ENCODE measurements around the gene ALPL. TPM values are rescaled to one million over a fixed set of nuclear protein-coding genes. Genes with fewer than 3 reads are reported as not detected.

ALPL gene
- total RNA-seq, 1 donor from 2014 or later = 10.2 TPM

DNA sequence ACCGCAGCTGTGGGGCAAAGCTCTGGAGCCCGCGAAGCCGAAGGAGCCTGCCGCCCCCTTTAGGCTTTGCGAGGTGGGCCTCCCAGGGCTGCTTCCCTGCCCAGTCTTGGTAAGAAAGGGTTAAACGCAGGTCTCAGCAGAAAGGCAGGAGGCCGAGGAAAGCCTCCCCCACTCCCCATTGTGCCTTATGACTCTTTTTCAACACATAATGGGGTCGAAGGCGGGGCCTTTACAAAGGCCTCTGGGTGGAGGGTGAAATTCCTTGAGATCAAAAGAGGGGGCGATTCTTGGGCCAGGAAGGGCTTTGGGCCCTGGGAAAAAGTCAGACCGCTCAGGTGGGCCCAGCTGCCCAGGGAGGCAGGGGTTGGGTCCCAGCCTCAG, 880 bp downstream of the ALPL start:
- Histone ChIP-seq H3K4me1 (peaks cover 39% of the 10 kb centered on the region), H3K27ac (replicated peaks) (peak overlapping the region; percentile 66), H3K9me3 (replicated peaks) (no peaks in the 10 kb centered on the region), H3K27me3 (ENCODE audit: low read depth) (peaks cover 38% of the 10 kb centered on the region), H3K36me3 (no peaks in the 10 kb centered on the region), H3K4me3 (peak overlapping the region; percentile 64)
- intact Hi-C loops (cut with micrococcal nuclease) = loop anchor here (10.0 kb wide), 1 partner anchor 65 kb away; no protein-coding TSS in a partner anchor
- DNase-seq = no peak
- TF ChIP-seq, protein P1, sequence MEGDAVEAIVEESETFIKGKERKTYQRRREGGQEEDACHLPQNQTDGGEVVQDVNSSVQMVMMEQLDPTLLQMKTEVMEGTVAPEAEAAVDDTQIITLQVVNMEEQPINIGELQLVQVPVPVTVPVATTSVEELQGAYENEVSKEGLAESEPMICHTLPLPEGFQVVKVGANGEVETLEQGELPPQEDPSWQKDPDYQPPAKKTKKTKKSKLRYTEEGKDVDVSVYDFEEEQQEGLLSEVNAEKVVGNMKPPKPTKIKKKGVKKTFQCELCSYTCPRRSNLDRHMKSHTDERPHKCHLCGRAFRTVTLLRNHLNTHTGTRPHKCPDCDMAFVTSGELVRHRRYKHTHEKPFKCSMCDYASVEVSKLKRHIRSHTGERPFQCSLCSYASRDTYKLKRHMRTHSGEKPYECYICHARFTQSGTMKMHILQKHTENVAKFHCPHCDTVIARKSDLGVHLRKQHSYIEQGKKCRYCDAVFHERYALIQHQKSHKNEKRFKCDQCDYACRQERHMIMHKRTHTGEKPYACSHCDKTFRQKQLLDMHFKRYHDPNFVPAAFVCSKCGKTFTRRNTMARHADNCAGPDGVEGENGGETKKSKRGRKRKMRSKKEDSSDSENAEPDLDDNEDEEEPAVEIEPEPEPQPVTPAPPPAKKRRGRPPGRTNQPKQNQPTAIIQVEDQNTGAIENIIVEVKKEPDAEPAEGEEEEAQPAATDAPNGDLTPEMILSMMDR (IDR thresholded peaks at IDR 0.05; ENCODE audit: borderline replicate concordance) = no peak

DNA sequence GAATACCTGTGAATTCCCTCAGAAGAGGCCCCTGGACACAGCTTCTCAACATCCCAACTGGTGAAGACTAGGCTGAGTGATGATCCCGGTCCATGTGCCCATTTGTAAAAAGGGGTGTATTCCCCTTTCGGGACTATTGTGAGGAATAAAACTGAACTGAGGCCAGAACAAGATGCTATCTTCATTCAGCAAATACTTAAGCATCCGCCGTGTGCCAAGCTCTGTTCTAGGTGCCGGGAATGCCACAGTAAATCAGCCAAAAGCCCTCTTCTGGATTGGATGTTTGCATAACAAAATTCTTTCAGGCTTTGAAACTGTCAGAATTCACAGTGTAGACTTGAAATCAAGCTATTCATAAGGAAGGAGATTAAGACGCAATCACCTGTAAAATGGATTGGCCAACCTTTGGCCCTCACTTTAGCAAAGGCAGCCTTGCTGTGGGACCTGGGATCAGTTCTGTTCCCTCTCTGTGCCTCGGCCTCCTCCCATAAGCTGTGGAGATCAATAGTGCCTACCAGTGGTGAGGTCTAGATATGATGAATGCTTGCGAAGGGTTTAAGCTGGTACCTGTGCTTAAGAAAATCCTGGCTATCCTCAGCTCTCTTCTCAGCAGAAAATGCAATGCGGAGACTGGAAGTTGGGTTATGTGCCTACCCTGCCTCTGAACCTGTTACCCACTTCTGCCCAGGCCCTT, 1.8 kb downstream of the ALPL start:
- TF ChIP-seq, protein P1 (IDR thresholded peaks at IDR 0.05; ENCODE audit: borderline replicate concordance) = no peak

GRCh38 chr1:21511579-21512522, 2.6 kb downstream of the ALPL start:
- intact Hi-C loops (cut with micrococcal nuclease) = loop anchor here (10.0 kb wide), 1 partner anchor 63 kb away; no protein-coding TSS in a partner anchor
- peaks cover 39% of the 10 kb centered on the region for H3K4me1 ChIP-seq
- peaks cover 27% of the 10 kb centered on the region for H3K27me3 ChIP-seq (ENCODE audit: low read depth)
- DNase-seq = peak; percentile 62
- H3K4me3 ChIP-seq = no peak overlapping the region
- H3K36me3 ChIP-seq = no peaks in the 10 kb centered on the region
- no peaks in the 10 kb centered on the region for H3K9me3 ChIP-seq (replicated peaks)
- H3K27ac ChIP-seq (replicated peaks) = peak overlapping the region; percentile 59
- TF ChIP-seq, protein P1 (IDR thresholded peaks at IDR 0.05; ENCODE audit: borderline replicate concordance) = no peak

More for the DNA sequence above, 1.8 kb downstream of the ALPL start:
- Histone ChIP-seq H3K4me3 (peak overlapping the region; percentile 64), H3K9me3 (replicated peaks) (no peaks in the 10 kb centered on the region), H3K27me3 (ENCODE audit: low read depth) (peaks cover 34% of the 10 kb centered on the region), H3K27ac (replicated peaks) (peak overlapping the region; percentile 59), H3K4me1 (peaks cover 39% of the 10 kb centered on the region), H3K36me3 (no peaks in the 10 kb centered on the region)
- no peak for DNase-seq
- intact Hi-C loops (cut with micrococcal nuclease) = loop anchor here (10.0 kb wide), 1 partner anchor 64 kb away; no protein-coding TSS in a partner anchor

DNA sequence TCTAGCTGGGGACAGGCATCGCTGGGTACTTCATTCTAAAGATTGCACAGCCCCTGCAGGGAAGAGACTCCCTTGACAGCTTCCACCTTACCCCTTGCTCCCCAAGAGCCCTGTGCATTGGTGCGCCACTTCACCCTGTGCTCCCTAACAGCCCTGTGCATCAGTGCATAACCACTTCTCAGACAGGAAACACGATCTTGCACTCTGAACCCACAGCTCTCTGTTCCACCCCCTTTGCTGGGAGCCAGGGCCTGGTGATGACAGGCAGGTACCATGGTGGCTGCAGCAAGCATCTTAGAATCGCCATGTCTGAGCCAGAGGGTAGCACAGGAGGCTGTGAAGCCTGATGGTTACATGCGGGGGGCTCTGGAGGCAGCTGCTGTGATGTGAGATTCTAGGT, 5.0 kb downstream of the ALPL start:
- Histone ChIP-seq H3K36me3 (no peaks in the 10 kb centered on the region), H3K4me1 (peaks cover 29% of the 10 kb centered on the region), H3K9me3 (replicated peaks) (no peaks in the 10 kb centered on the region), H3K27me3 (ENCODE audit: low read depth) (peaks cover 8% of the 10 kb centered on the region), H3K4me3 (no peak overlapping the region), H3K27ac (replicated peaks) (no peak overlapping the region)
- intact Hi-C loops (cut with micrococcal nuclease) = loop anchor here (10.0 kb wide), 1 partner anchor 61 kb away; no protein-coding TSS in a partner anchor
- no peak for DNase-seq
- TF ChIP-seq, protein P1 (IDR thresholded peaks at IDR 0.05; ENCODE audit: borderline replicate concordance) = no peak

- TF ChIP-seq, protein P1 (IDR thresholded peaks at IDR 0.05; ENCODE audit: borderline replicate concordance) = no peak
- intact Hi-C loops (cut with micrococcal nuclease) = loop anchor here (10.0 kb wide), 1 partner anchor 58 kb away; no protein-coding TSS in a partner anchor
These were observed 8.0 kb downstream of the ALPL start for GRCh38 chr1:21517161-21517589.

More at GRCh38 chr1:21517161-21517589, 8.0 kb downstream of the ALPL start:
- DNase-seq = no peak
- H3K27ac ChIP-seq (replicated peaks) = no peak overlapping the region
- no peaks in the 10 kb centered on the region for H3K36me3 ChIP-seq
- H3K9me3 ChIP-seq (replicated peaks) = no peaks in the 10 kb centered on the region
- no peak overlapping the region for H3K4me3 ChIP-seq
- H3K4me1 ChIP-seq = no peaks in the 10 kb centered on the region
- no peaks in the 10 kb centered on the region for H3K27me3 ChIP-seq (ENCODE audit: low read depth)

All from left ventricle myocardium inferior (tissue), 1 donor.